Osteoblast (primary cell): ENCODE measurements around the gene ZNF658. TPM values are rescaled to one million over a fixed set of nuclear protein-coding genes. Genes with fewer than 3 reads are reported as not detected.
A peak's percentile ranks its signal among the peaks of the same experiment; 100 is the strongest.
"Not testable (repeated sequence)": the region's sequence is repeated elsewhere in the genome, so short reads cannot be mapped to it uniquely, and the experiment has no call there.

Source experiments
- DNase-seq: peaks from one replicate; pipeline ENCODE4 v3.0.0; 2011; ENCODE audit warnings: low spot score, mixed read lengths; ENCODE audit not compliant: insufficient read length; ENCODE audit errors: missing footprints
- H2AFZ ChIP-seq: 2 replicates; pipeline ENCODE4 v1.6.0; 2011; ENCODE audit warnings: mild to moderate bottlenecking, low read length
- H3K27ac ChIP-seq: 2 replicates; pipeline ENCODE4 v1.5.1; 2011; ENCODE audit warnings: mild to moderate bottlenecking, low read depth, low read length, moderate library complexity
- H3K27me3 ChIP-seq: 2 replicates; pipeline ENCODE4 v1.6.0; 2012; ENCODE audit warnings: mild to moderate bottlenecking, control low read depth, inconsistent platforms, low read length, moderate library complexity; ENCODE audit not compliant: insufficient read depth
- H3K36me3 ChIP-seq: 2 replicates; pipeline ENCODE4 v1.5.1; 2011; ENCODE audit warnings: mild to moderate bottlenecking, low read length, control low read depth, moderate library complexity; ENCODE audit not compliant: insufficient read depth
- H3K4me1 ChIP-seq: 2 replicates; pipeline ENCODE4 v1.5.1; 2011; ENCODE audit warnings: mild to moderate bottlenecking, low read length, control low read depth, moderate library complexity; ENCODE audit not compliant: insufficient read depth
- H3K4me2 ChIP-seq: 2 replicates; pipeline ENCODE4 v1.6.0; 2011; ENCODE audit warnings: mild to moderate bottlenecking, low read length; ENCODE audit not compliant: insufficient read depth
- H3K4me3 ChIP-seq: fragments of 200-600 bp; sonication (generic); 3 replicates; pipeline ENCODE4 v1.5.1; 2012; ENCODE audit warnings: mild to moderate bottlenecking, low read length, inconsistent platforms; ENCODE audit not compliant: insufficient read depth
- H3K79me2 ChIP-seq: 2 replicates; pipeline ENCODE4 v1.6.0; 2012; ENCODE audit warnings: mild to moderate bottlenecking, low read length, control low read depth, inconsistent platforms; ENCODE audit not compliant: insufficient read depth
- H3K9me3 ChIP-seq: 2 replicates; pipeline ENCODE4 v1.5.1; 2011; ENCODE audit warnings: low read depth, low read length, control low read depth
- H4K20me1 ChIP-seq: 2 replicates; pipeline ENCODE4 v1.6.0; 2012; ENCODE audit warnings: mild to moderate bottlenecking, low read length, control low read depth; ENCODE audit not compliant: insufficient read depth
- total RNA-seq: library from RNA; depleted of rRNA; stranded (reverse); fragments of >200 nt; gene quantifications from 2 replicates; pipeline ENCODE4 v1.2.3, GENCODE V29; 2012

The ZNF658 gene
- 5.8 and 7.4 TPM in 2 replicates for total RNA-seq

DNA sequence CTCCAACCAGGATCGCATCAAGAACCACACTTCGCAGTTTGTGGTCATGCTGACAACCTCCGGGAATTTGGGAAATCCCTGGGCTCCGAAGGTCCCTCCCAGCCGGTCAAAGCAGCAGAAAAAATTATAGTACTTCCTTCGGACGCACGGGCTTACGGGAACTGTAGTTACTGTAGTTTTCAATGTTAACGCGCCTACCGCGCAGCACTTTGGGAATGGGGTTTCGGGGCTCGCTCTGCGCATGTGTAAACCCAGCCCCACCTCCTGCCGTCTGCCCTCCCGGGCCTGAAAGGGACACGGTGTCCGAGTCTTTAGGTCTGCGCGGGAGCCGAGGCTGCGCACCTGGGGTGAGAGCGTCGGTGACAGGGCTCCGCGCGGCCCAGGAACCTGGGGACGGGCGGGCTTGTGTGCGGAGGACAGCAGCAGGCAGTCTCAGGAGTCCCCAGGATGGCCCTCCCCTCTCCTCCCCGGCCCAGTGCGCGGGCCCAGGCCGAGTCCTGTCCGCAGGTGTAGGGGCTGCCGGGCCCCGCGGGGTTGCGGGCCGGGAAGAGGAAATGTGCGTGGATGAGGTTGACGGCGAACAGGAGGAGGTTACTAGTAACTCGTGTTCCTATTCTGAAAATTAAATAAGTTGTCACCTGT lies at the start of gene ZNF658:
Gene ZNF658, plus strand, starts transcription at position 236 of the 642 bp plus-strand sequence. CDS start 2,837 bp downstream, outside the sequence.
- H3K27me3 ChIP-seq, H3K36me3 ChIP-seq, H4K20me1 ChIP-seq, H3K27ac ChIP-seq, DNase-seq, H3K79me2 ChIP-seq, H3K4me1 ChIP-seq, H3K9me3 ChIP-seq: not testable (repeated sequence)
- peak within 1 kb of the TSS; percentile 68 for H3K4me3 ChIP-seq
- peak within 1 kb of the TSS; percentile 51 for H2AFZ ChIP-seq
- peak within 1 kb of the TSS; percentile 70 for H3K4me2 ChIP-seq

DNA sequence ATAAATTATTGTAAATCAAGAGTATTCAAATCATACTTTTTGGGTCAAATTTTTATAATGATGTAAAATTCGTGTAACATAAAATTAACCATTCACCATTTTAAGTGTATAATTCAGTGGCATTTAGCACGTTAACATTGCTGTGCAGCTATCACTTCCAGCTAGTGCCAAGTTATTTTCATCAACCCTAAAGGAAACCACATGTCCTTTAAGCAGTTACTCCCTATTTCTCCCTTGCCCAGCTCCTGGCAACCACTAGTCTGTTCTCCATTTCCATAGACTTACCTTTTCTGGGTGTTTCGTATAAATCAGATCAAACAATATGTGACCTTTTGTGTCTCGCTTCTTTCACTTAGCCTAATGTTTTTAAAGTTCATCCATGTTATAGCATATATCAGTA lies 38.8 kb upstream of the ZNF658 start:
- not testable (repeated sequence) for DNase-seq, H3K9me3 ChIP-seq, H2AFZ ChIP-seq, H3K4me1 ChIP-seq, H3K36me3 ChIP-seq, H4K20me1 ChIP-seq, H3K27me3 ChIP-seq, H3K4me3 ChIP-seq, H3K27ac ChIP-seq, H3K4me2 ChIP-seq, H3K79me2 ChIP-seq

DNA sequence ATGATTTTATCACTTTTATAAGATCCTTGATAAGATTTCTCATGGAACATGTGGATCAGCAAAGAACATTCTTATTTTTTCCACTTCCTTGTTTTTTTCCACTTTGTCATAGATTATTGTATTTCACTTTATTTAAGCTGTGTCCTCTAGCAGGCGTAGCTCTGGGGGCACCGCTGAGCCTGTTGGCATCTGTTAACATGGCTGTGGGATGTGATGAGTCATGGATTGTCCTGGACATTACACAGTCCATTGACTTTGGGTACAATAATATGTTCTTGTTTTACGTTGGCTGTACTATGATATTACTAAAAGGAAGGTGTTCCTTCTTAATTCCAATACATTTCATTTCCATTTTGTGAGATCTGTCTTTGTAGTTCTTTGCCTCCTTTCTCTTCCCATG lies 31.9 kb upstream of the ZNF658 start:
- not testable (repeated sequence) for H3K4me1 ChIP-seq, DNase-seq, H3K4me2 ChIP-seq, H4K20me1 ChIP-seq, H3K79me2 ChIP-seq, H3K27ac ChIP-seq, H3K27me3 ChIP-seq, H3K36me3 ChIP-seq, H3K9me3 ChIP-seq, H2AFZ ChIP-seq, H3K4me3 ChIP-seq

DNA sequence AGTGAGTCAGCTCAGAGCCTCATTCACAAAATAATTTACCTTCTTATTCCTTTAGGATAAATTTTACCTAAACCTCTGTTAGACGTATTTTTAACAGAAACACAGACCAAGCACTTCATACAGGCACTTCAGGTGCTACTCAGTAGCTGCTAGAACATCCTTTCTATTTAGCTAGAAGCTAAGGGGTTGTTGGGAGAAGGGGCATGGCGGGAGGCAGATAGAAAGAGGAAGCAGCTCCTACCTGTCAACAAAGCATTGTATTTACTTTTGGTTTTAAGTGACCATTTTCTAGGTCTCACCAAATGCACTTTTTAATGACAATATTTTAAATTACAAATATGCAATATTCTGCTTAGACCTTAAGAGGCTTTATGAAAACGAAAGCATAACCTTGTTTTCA lies 19.9 kb upstream of the ZNF658 start:
- not testable (repeated sequence) for H2AFZ ChIP-seq, H3K27me3 ChIP-seq, H3K4me3 ChIP-seq, H4K20me1 ChIP-seq, H3K9me3 ChIP-seq, H3K27ac ChIP-seq, H3K4me1 ChIP-seq, H3K36me3 ChIP-seq, H3K79me2 ChIP-seq, DNase-seq, H3K4me2 ChIP-seq

DNA sequence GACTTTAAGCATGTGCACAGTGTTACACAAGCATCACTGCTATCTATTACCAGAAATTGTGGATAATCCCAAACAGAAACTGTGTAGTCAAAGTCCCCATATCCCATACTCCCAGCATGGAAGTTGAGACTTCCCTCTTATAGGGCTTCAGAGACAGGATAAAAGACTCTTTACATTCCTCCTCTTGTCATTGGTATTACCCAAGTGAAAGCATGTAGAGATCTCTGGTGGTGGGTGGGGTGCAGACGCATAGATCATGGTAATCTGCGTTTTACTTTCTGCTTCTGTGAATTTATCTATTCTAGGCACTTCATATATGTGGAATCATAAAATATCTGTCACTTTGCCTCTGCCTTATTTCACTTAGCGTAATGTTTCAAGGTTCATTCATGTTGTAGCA lies 18.7 kb upstream of the ZNF658 start:
- not testable (repeated sequence) for H3K27ac ChIP-seq, H3K4me2 ChIP-seq, H3K9me3 ChIP-seq, H4K20me1 ChIP-seq, H2AFZ ChIP-seq, H3K4me1 ChIP-seq, DNase-seq, H3K27me3 ChIP-seq, H3K79me2 ChIP-seq, H3K4me3 ChIP-seq, H3K36me3 ChIP-seq

DNA sequence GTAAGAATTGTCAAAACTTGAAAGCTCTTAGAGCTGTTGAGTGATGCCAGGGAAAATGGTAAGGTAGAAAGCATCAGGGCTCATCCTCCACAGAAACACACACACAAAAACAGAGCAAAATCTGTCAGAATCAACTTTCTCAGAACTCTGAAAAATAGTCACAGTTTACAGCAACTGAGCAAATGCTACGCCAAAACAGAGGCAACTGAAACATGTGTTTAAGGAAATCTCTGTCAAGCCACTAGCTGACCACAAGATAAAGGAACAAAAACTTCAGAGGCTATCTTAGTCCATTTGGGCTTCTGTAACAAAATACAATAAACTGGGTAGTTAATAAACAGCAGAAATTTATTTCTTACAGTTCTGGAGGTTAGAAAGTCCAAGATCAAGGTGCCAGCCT lies 10.2 kb upstream of the ZNF658 start:
- not testable (repeated sequence) for H3K27ac ChIP-seq, DNase-seq, H3K4me2 ChIP-seq, H3K27me3 ChIP-seq, H3K4me1 ChIP-seq, H4K20me1 ChIP-seq, H3K9me3 ChIP-seq, H3K4me3 ChIP-seq, H3K36me3 ChIP-seq, H2AFZ ChIP-seq, H3K79me2 ChIP-seq

DNA sequence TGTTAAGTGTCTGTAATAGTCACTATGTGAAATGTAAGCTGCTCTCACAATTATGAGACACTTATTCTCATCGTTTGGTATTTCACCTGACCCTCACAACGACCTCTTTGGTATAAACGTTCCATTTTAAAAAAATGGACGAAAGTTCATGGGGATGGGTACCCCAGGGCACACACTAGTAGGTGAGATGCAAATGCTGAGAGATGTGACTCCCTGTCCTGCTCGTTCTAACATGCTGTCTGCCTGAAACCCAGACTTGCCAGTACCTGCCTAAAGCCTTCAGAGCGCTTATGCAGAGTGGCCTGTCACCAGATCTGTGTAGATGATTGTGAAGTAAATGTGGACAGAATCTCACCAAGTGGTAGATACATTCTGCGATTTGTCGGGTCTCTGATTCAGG lies 616 bp downstream of the ZNF658 start:
- Histone ChIP-seq H3K4me3 (peak overlapping the region; percentile 68), H3K4me2 (peak overlapping the region; percentile 70), H2AFZ (peak overlapping the region; percentile 51)
- not testable (repeated sequence) for H3K9me3 ChIP-seq, H4K20me1 ChIP-seq, H3K4me1 ChIP-seq, H3K27ac ChIP-seq, H3K36me3 ChIP-seq, DNase-seq, H3K27me3 ChIP-seq, H3K79me2 ChIP-seq

DNA sequence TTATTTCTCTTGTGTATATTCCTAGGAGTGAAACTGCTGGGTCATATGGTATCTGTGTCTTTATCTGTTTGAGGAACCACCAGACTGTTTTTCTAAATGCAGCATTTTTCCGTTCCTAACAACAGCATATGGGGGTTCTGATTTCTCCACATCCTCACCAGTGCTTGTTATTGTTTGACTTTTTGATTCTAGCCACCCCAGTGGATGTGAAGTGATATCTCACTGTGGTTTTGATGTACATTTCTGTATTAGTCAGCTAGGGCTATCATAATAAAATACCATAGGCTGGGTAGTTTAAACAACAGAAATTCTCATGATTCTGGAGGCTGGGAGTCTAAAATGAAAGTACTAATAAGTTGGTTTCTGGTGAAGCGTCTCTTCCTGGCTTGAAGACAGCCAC lies 9.0 kb downstream of the ZNF658 start:
- not testable (repeated sequence) for H3K4me3 ChIP-seq, H3K4me1 ChIP-seq, H4K20me1 ChIP-seq, DNase-seq, H3K4me2 ChIP-seq, H3K27ac ChIP-seq, H3K27me3 ChIP-seq, H2AFZ ChIP-seq, H3K36me3 ChIP-seq, H3K79me2 ChIP-seq, H3K9me3 ChIP-seq

DNA sequence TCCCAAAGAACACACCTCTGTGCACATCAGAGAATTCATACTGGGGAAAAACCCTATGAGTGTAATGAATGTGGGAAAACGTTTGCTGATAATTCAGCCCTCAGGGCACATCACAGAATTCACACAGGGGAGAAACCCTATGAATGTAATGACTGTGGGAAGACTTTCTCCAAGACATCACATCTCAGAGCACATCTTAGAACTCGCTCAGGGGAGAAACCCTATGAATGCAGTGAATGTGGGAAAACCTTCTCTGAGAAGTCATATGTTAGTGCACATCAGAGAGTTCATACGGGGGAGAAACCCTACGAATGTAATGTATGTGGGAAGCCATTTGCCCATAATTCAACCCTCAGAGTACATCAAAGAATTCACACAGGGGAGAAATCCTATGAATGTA lies 19.5 kb downstream of the ZNF658 start:
- not testable (repeated sequence) for H3K27me3 ChIP-seq, DNase-seq, H3K79me2 ChIP-seq, H2AFZ ChIP-seq, H3K4me1 ChIP-seq, H3K27ac ChIP-seq, H3K9me3 ChIP-seq, H3K36me3 ChIP-seq, H4K20me1 ChIP-seq, H3K4me2 ChIP-seq, H3K4me3 ChIP-seq
